PC-9 (cell line): Measurements from ENCODE around the gene BTN2A1. TPM values are rescaled to one million over a fixed set of nuclear protein-coding genes. Genes with fewer than 3 reads are reported as not detected.

Source experiments
- BruUV-seq: library from RNA; stranded (reverse); fragments of 400-500 nt; replicated peaks from 2 replicates; lab custom pipeline; 2021; lab: Mats Ljungman, UMichigan
- CTCF ChIA-PET: fragments of 300-600 bp; sonication (Branson Sonifier 250); formaldehyde crosslinking; loops from one replicate; lab custom pipeline; 2022; ENCODE audit warnings: antibody characterized with exemption; lab: Charles Lee
- POLR2A ChIA-PET: fragments of 300-600 bp; sonication (Branson Sonifier 250); formaldehyde crosslinking; loops from one replicate; lab custom pipeline; 2022; ENCODE audit warnings: antibody characterized with exemption; ENCODE audit not compliant: unreplicated experiment; lab: Charles Lee
- DNase-seq, 2 experiments: peaks; one replicate each; pipeline versions ENCODE4 v3.0.0 to v3.0.0-alpha.2; 2015 to 2022; ENCODE audit warnings: mixed read lengths in 1 of 2
- H2AFZ ChIP-seq: fragments of 200-600 bp; sonication (generic); 2 replicates; pipeline ENCODE4 v1.8.1; 2017; ENCODE audit warnings: antibody characterized with exemption
- H3F3A ChIP-seq: fragments of 200-600 bp; sonication (generic); 2 replicates; pipeline ENCODE4 v1.8.1; 2017; ENCODE audit warnings: antibody characterized with exemption, mild to moderate bottlenecking, low read depth; ENCODE audit not compliant: insufficient read depth
- H3K27ac ChIP-seq: fragments of 200-600 bp; sonication (generic); 2 replicates; pipeline ENCODE4 v1.6.1; 2016; ENCODE audit warnings: mixed run types
- H3K27me3 ChIP-seq: fragments of 200-600 bp; sonication (generic); 2 replicates; pipeline ENCODE4 v1.6.1; 2016; ENCODE audit warnings: low read depth, mixed run types; ENCODE audit not compliant: insufficient read depth
- H3K36me3 ChIP-seq: fragments of 200-600 bp; sonication (generic); 2 replicates; pipeline ENCODE4 v1.6.1; 2016; ENCODE audit warnings: low read depth, mixed run types
- H3K4me1 ChIP-seq: fragments of 200-600 bp; sonication (generic); replicated peaks from 2 replicates; pipeline ENCODE4 v1.6.1; 2016; ENCODE audit warnings: mixed run types; ENCODE audit not compliant: insufficient read depth
- H3K4me2 ChIP-seq: fragments of 200-600 bp; sonication (generic); 2 replicates; pipeline ENCODE4 v1.6.1; 2017; ENCODE audit warnings: mixed run types
- H3K4me3 ChIP-seq: fragments of 200-600 bp; sonication (generic); 2 replicates; pipeline ENCODE4 v1.6.1; 2016; ENCODE audit warnings: mixed run types
- H3K79me2 ChIP-seq: fragments of 200-600 bp; sonication (generic); 2 replicates; pipeline ENCODE4 v1.6.1; 2017; ENCODE audit warnings: low read depth, mixed run types
- H3K9me2 ChIP-seq: fragments of 200-600 bp; sonication (generic); 2 replicates; pipeline ENCODE4 v1.8.1; 2017; ENCODE audit warnings: mild to moderate bottlenecking; ENCODE audit not compliant: insufficient read depth
- H3K9me3 ChIP-seq: fragments of 200-600 bp; sonication (generic); 2 replicates; pipeline ENCODE4 v1.8.1; 2016; ENCODE audit warnings: low read depth; ENCODE audit not compliant: insufficient read depth
- H4K20me1 ChIP-seq: fragments of 200-600 bp; sonication (generic); 2 replicates; pipeline ENCODE4 v1.8.1; 2017; ENCODE audit not compliant: insufficient read depth
- EZH2 ChIP-seq: fragments of 200-600 bp; sonication (generic); IDR thresholded peaks from 2 replicates; pipeline ENCODE4 v1.8.0; 2017; ENCODE audit warnings: antibody characterized with exemption, low read depth
- intact Hi-C: fragments of 100-400 bp; cut with micrococcal nuclease; formaldehyde crosslinking; loops from one replicate; pipeline ENCODE4 v1.10.0; 2022; ENCODE audit not compliant: unreplicated experiment
- total RNA-seq: library from RNA; stranded (reverse); gene quantifications from 2 replicates; pipeline ENCODE4 v1.2.3, GENCODE V29; 2021
- TF ChIP-seq, protein P1 (sequence below): fragments of 200-600 bp; sonication (generic); conservative IDR thresholded peaks from 2 replicates; pipeline ENCODE4 v1.6.1; 2017; ENCODE audit warnings: mixed run types, antibody characterized with exemption, mild to moderate bottlenecking, moderate library complexity

BTN2A1 gene
- total RNA-seq, 1 experiment from 2014 or later: 19.5 TPM

DNA sequence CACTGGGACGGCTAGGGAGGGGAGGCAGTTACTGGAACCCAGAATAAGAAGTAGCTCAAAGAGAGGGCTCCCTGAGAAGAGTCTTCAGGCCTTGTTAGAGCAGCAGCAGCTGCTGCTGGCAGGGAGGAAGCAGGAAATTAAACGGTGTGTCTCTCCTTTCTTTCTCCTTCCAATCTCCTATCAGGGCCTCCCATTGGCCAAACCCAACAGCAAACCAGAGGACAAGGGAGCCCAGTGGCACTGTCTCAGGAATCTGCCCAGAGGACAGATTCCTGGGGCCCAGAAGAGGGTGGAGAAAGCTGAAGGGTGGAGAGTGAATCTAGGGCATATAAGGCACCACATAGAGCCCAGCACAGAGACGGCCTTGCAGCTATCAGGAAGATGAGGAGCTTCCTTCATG lies 45.5 kb upstream of the BTN2A1 start:
- no peak overlapping the region for H2AFZ ChIP-seq

DNA sequence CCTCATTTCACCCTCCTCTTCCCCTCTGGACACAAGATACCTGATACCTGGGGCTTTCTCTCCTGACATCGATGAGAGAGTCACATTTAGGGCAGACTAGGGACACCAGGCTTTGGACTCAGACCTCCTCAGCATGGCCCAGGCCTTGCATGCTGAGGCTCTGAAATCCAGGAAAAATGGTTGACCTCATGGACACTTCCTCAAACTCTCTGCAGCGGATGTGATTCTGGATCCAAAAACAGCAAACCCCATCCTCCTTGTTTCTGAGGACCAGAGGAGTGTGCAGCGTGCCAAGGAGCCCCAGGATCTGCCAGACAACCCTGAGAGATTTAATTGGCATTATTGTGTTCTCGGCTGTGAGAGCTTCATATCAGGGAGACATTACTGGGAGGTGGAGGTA lies 44.8 kb upstream of the BTN2A1 start:
- no peak overlapping the region for H3K4me2 ChIP-seq
- no peaks in the 10 kb centered on the region; the same call in 1 of the 2 replicates for H3K9me3 ChIP-seq
- no peaks in the 10 kb centered on the region for H4K20me1 ChIP-seq
- no peak overlapping the region for H3K27ac ChIP-seq
- ChIA-PET CTCF (no interaction called here), POLR2A (no interaction called here)
- no peaks in the 10 kb centered on the region for H3K79me2 ChIP-seq
- H2AFZ ChIP-seq: no peak overlapping the region
- H3K4me3 ChIP-seq: no peak overlapping the region
- DNase-seq: no peak
- intact Hi-C loops: no loop called here
- H3K4me1 ChIP-seq: no peaks in the 10 kb centered on the region
- no peaks in the 10 kb centered on the region for H3K36me3 ChIP-seq
- TF ChIP-seq, protein P1, sequence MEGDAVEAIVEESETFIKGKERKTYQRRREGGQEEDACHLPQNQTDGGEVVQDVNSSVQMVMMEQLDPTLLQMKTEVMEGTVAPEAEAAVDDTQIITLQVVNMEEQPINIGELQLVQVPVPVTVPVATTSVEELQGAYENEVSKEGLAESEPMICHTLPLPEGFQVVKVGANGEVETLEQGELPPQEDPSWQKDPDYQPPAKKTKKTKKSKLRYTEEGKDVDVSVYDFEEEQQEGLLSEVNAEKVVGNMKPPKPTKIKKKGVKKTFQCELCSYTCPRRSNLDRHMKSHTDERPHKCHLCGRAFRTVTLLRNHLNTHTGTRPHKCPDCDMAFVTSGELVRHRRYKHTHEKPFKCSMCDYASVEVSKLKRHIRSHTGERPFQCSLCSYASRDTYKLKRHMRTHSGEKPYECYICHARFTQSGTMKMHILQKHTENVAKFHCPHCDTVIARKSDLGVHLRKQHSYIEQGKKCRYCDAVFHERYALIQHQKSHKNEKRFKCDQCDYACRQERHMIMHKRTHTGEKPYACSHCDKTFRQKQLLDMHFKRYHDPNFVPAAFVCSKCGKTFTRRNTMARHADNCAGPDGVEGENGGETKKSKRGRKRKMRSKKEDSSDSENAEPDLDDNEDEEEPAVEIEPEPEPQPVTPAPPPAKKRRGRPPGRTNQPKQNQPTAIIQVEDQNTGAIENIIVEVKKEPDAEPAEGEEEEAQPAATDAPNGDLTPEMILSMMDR: no peak
- TF ChIP-seq EZH2: no peak
- no peaks in the 10 kb centered on the region for H3F3A ChIP-seq
- H3K9me2 ChIP-seq: no peaks in the 10 kb centered on the region
- no TSS peak for BruUV-seq
- no peaks in the 10 kb centered on the region for H3K27me3 ChIP-seq

More for the DNA sequence above, 45.5 kb upstream of the BTN2A1 start:
- H3K9me3 ChIP-seq: no peaks in the 10 kb centered on the region; the same call in 1 of the 2 replicates
- no peaks in the 10 kb centered on the region for H3F3A ChIP-seq
- POLR2A ChIA-PET: no interaction called here
- CTCF ChIA-PET: no interaction called here
- no peak for DNase-seq
- H3K27me3 ChIP-seq: no peaks in the 10 kb centered on the region
- H3K4me1 ChIP-seq: no peaks in the 10 kb centered on the region
- H3K9me2 ChIP-seq: no peaks in the 10 kb centered on the region
- H3K79me2 ChIP-seq: no peaks in the 10 kb centered on the region
- H3K4me3 ChIP-seq: no peak overlapping the region
- intact Hi-C loops: no loop called here
- no peak overlapping the region for H3K27ac ChIP-seq
- TF ChIP-seq, protein P1: no peak
- TF ChIP-seq EZH2: no peak
- H4K20me1 ChIP-seq: no peaks in the 10 kb centered on the region
- no peak overlapping the region for H3K4me2 ChIP-seq
- no peaks in the 10 kb centered on the region for H3K36me3 ChIP-seq
- BruUV-seq: no TSS peak

DNA sequence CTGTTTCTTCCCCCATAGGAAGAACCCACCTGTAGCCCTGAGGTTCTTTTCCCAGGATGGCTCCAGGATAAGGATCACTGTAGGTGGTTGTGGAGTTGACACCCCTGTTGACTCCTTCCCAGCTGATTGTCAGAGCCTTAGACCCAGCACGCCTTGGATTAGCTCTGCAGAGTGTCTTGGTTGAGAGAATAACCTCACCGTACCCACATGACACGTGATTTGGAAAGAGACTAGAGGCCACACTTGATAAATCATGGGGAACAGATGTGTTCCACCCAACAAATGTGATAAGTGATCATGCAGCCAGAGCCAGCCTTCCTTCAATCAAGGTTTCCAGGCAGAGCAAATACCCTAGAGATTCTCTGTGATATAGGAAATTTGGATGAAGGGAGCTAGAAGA lies 43.5 kb upstream of the BTN2A1 start:
- Histone ChIP-seq H3K79me2 (no peaks in the 10 kb centered on the region), H4K20me1 (no peaks in the 10 kb centered on the region), H3K9me2 (no peaks in the 10 kb centered on the region), H3K4me2 (no peak overlapping the region), H3K4me3 (no peak overlapping the region), H3K9me3 (peaks cover 5% of the 10 kb centered on the region; the same call in 1 of the 2 replicates), H3K36me3 (no peaks in the 10 kb centered on the region), H3K27me3 (no peaks in the 10 kb centered on the region), H3K27ac (no peak overlapping the region), H2AFZ (no peak overlapping the region), H3F3A (no peaks in the 10 kb centered on the region), H3K4me1 (no peaks in the 10 kb centered on the region)
- CTCF ChIA-PET: no interaction called here
- intact Hi-C loops: no loop called here
- no peak for DNase-seq
- TF ChIP-seq, protein P1: no peak
- no peak for TF ChIP-seq EZH2
- POLR2A ChIA-PET: no interaction called here
- no TSS peak for BruUV-seq
